HG02981 (cell line): ENCODE data around the gene ITM2B.

Experiments used
- ATAC-seq: cut with Tn5 transposase; IDR thresholded peaks from one replicate; pipeline ENCODE4 v1.9.1; 2021; ENCODE audit warnings: mild to moderate bottlenecking, moderate library complexity; ENCODE audit not compliant: unreplicated experiment

Gene ITM2B

DNA sequence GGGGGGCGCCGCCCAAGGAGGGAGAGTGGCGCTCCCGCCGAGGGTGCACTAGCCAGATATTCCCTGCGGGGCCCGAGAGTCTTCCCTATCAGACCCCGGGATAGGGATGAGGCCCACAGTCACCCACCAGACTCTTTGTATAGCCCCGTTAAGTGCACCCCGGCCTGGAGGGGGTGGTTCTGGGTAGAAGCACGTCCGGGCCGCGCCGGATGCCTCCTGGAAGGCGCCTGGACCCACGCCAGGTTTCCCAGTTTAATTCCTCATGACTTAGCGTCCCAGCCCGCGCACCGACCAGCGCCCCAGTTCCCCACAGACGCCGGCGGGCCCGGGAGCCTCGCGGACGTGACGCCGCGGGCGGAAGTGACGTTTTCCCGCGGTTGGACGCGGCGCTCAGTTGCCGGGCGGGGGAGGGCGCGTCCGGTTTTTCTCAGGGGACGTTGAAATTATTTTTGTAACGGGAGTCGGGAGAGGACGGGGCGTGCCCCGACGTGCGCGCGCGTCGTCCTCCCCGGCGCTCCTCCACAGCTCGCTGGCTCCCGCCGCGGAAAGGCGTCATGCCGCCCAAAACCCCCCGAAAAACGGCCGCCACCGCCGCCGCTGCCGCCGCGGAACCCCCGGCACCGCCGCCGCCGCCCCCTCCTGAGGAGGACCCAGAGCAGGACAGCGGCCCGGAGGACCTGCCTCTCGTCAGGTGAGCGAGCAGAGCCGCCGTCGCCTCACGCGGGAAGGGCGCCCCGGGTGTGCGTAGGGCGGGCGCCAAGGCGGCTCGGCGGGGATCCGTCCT lies 70.5 kb downstream of the ITM2B start, which contains the start of gene RB1:
TSS of gene RB1 (plus strand) at position 393 of the 784 bp plus-strand sequence. CDS start at position 555, 162 bp downstream.
- peak; percentile 73 for ATAC-seq

DNA sequence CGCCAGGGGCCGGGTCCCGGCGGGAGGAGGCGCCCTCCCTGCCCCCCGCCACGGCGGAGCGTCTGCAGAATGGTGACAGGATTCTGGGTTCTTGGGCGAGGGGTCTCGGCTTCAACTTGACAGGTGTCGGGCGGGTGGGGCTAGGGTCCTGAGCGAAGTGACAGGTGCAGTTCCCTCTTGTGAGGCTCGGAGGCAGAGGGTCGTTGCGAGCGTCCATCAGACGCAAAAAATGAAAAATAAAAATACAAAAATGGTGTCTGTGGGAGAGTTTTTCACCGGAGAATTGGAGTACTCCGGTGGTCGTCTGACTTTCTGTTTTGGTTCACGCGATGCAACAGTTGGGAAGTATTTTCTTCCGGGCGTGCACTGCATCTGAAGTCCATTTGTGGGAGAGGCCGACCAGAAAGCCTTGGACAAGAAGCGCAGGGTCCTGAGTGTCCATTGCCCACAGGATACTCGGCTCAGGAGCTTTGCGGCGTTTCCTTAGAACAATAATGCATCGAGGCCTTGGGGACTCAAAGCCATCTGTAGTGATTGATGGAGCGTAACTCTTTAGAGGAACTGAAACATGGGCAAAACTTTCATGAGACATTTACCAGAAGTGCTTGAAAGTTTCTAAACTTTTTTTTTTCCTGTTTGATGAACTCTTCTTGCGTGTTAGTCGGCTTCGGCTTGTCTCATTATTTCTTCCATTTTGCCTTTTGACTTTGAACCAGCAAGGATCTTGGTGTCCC lies 71.3 kb downstream of the ITM2B start:
- ATAC-seq, result peak; percentile 67

DNA sequence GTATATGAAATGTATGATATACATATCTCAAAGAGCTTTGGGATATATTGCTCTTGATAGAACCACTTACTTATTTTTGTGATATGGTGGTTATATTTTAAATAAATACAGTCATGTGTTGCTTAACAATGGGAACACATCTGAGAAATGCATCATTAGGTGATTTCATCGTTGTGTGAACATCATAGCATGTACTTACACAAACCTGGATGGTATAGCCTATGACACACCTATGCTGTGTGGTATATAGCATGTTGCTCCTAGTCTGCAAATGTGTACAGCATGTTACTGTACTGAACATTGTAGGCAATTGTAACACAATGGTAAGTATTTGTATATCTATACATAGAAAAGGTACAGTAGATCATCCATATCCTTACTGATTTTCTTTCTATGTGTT lies 78.2 kb downstream of the ITM2B start:
- ATAC-seq, result no peak

DNA sequence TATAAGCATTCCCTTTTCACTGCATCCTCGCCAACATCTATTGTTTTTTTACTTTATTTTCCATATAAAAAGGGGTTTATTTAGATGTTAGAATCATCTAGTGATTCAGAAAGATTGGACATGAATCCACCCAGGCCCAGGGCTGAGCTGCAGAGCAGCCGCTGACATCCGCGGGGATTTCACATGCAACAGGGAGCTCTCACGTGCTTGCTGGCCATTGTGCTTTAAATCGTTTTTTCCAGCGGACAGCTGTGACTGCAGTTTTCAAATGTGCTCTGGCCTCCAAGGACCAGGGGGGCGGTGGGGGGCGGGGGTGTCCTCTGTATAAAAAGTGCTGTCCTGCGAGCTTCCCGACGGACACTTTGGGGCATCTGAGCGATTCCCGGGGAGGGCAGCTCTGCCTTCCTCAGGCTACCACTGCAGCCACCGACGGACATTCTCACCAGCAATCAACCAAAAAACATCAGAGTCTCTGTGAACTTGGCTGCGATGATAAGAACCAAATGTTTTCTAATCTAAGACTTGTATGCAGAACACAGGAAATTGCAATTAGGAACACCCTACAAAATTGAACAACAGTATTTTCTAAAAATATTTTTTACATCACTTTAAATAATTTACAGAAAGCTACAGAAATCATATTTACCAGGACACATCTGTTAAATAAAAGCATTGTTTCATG lies 83.1 kb downstream of the ITM2B start:
- no peak for ATAC-seq

DNA sequence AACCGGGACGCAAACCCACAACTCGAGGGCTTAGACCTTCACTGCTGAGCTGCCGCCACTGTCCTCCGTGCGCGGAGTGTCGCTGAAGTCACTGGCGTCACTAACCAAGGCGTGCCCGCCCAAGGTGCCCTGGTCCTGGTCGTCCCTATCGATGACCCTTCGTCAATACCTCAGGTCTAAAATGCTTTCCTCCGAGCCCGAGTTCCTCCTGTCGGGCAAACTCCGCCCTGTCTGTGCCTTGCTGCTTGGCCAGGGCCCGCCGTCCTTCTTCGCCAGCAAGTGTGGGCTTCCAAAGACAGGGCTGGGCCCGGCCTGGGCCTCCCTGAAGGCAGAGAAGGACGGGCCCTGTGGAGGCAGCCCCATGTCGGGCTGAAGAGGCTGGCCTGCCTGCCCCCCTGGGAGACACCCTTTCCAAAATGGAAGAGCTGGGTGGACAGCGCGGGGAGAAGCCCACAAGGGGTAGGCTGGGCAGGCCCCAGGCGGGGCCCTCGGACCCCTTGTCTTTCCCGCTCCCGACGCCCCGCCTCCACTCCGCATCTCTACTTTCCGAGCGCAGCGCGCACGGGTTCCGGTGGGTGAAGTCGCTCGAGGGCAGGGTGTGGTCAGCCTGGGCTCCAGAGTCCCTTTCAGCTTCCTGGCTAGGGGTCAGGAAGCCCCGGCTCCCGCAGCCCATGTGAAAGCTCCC lies 84.0 kb downstream of the ITM2B start:
- ATAC-seq, result no peak

DNA sequence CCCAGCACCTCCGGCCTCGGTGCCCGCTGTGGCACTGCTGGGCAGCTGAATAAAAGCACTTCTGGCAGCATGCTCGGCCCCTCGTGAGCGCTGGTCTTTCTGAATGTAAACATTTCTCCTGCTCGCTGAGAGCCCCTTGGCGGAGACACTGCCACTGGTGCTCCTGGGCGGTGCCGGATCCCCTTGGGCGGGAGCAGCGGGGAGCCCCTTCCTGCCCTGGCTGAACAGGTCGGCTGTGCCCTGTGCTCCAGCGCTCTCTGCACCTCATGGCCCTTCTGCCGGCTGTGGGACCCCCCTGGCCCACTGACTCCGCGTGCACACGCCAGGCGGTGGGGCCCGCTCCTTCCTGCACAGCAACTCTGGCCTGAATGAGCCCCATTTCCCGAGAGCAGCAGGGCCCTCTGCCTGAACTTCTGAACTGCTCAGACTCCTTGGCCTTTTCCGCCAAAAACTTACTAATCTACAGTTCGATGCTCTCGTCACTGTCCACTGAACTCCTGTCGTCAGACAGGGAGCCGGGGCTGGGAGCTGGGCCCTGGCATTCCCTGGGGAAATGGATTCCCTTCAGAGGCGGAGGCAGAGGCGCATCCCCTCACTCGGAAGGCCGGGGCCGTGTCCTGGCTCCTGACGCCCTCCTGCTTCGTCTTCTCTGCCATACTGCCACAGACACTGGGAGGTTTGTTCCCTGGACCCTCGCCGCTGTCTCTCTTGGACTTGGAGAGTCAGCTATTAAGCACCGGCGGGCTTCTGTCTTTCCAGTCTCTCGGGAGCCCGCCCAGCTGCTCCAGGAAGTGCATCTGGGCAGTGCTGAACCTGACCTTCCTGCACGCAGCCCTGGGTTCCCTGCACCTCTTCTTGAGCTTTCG lies 84.7 kb downstream of the ITM2B start:
- ATAC-seq, result no peak

DNA sequence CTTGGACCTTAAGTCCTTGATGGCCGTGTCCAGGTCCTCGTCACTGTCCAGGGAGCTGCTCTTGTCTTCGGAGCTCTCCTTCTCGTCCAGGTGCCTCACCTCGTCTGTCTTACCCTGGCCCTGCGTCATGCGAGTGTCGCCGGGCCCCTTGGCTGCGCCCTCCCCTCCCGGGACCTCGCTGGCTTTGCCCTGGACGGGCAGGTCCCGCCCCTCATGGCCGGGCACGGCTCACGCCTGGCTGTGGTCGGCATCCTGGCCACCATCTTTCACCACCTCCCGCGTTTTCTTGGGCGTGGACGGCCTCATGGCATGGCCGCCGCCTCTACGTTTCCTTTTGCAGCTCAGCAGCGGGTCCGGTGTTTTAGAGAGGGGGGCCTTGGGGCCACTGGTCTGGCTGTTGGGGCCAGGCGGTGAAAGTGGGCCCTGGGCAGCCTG lies 85.4 kb downstream of the ITM2B start:
- ATAC-seq, result no peak

DNA sequence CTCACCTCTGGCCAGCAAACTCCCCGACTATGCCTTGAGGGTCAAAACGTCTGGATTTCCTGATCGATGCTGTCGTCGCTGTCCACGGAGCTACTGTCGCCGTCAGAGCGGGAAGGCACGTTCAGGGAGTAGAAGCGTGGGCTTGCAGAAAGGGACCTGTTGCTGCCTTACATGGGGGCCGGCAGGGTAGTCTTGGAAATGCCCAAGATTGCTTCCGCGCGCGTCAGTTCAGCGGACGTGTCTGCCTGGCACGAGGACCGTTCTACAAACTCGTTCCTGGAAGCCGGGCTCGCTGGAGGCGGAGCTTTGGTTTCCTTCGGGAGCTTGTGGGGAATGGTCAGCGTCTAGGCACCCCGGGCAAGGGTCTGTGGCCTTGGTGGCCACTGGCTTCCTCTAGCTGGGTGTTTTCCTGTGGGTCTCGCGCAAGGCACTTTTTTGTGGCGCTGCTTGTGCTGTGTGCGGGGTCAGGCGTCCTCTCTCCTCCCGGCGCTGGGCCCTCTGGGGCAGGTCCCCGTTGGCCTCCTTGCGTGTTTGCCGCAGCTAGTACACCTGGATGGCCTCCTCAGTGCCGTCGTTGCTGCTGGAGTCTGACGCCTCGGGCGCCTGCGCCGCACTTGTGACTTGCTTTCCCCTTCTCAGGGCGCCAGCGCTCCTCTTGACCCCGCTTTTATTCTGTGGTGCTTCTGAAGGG lies 86.0 kb downstream of the ITM2B start:
- ATAC-seq, result no peak
